Panc1 (cell line): ENCODE data around the gene LCE7A. TPM values are rescaled to one million over a fixed set of nuclear protein-coding genes. Genes with fewer than 3 reads are reported as not detected.

ENCODE experiments used
- ATAC-seq: fragments of 200-7000 bp; cut with Tn5 transposase; 2 replicates; pipeline ENCODE4 v1.9.1; 2020; ENCODE audit warnings: mild to moderate bottlenecking, moderate library complexity
- BruUV-seq: library from RNA; stranded (reverse); fragments of 400-500 nt; replicated peaks from 2 replicates; lab custom pipeline; 2021; lab: Mats Ljungman, UMichigan
- CTCF ChIA-PET: fragments of 300-600 bp; sonication (Branson Sonifier 250); formaldehyde crosslinking; loops from one replicate; lab custom pipeline; 2022; ENCODE audit warnings: antibody characterized with exemption; lab: Charles Lee
- POLR2A ChIA-PET: fragments of 300-600 bp; sonication (Branson Sonifier 250); formaldehyde crosslinking; loops from one replicate; lab custom pipeline; 2022; ENCODE audit warnings: antibody characterized with exemption; lab: Charles Lee
- DNase-seq: peaks from one replicate; pipeline ENCODE4 v3.0.0-alpha.2; 2010; ENCODE audit warnings: low read depth, low spot score
- H3K27ac ChIP-seq: 2 replicates; pipeline ENCODE4 v1.5.1; 2011; ENCODE audit warnings: mild to moderate bottlenecking, low read length, inconsistent platforms
- H3K27me3 ChIP-seq: fragments of 200-500 bp; sonication (Bioruptor generic); 2 replicates; pipeline ENCODE4 v1.6.0; 2014; ENCODE audit warnings: low read length, inconsistent platforms; ENCODE audit not compliant: control insufficient read depth, insufficient read depth
- H3K36me3 ChIP-seq: fragments of 200-500 bp; sonication (Bioruptor generic); 2 replicates; pipeline ENCODE4 v1.5.1; 2014; ENCODE audit warnings: inconsistent platforms, mild to moderate bottlenecking, low read length, moderate library complexity; ENCODE audit not compliant: control insufficient read depth, insufficient read depth
- H3K4me1 ChIP-seq: 2 replicates; pipeline ENCODE4 v1.5.1; 2011; ENCODE audit warnings: inconsistent platforms, mild to moderate bottlenecking, low read length, moderate library complexity; ENCODE audit not compliant: control insufficient read depth, insufficient read depth
- H3K4me3 ChIP-seq, 2 experiments: 2 replicates each; pipeline ENCODE4 v1.5.1; 2011 to 2012; ENCODE audit warnings: low read depth in 2 of 2, low read length in 2 of 2, mild to moderate bottlenecking in 2 of 2, inconsistent platforms in 1 of 2, moderate library complexity in 1 of 2
- H3K9me3 ChIP-seq: fragments of 200-500 bp; sonication (Bioruptor generic); 2 replicates; pipeline ENCODE4 v1.5.1; 2014; ENCODE audit warnings: low read depth, mild to moderate bottlenecking, inconsistent platforms, low read length, moderate library complexity; ENCODE audit not compliant: control insufficient read depth, insufficient read depth
- POLR2AphosphoS5 ChIP-seq: IDR thresholded peaks from 2 replicates; pipeline ENCODE4 v1.6.1; 2012; ENCODE audit warnings: mild to moderate bottlenecking, low read depth, low read length, moderate library complexity
- SIN3A ChIP-seq: IDR thresholded peaks from 2 replicates; pipeline ENCODE4 v1.6.1; 2012; ENCODE audit warnings: low read depth, mild to moderate bottlenecking, low read length, moderate library complexity, borderline replicate concordance; ENCODE audit not compliant: insufficient read depth
- TCF7L2 ChIP-seq: IDR thresholded peaks from 2 replicates; pipeline ENCODE4 v1.6.1; 2011; ENCODE audit warnings: mild to moderate bottlenecking, low read depth, low read length, inconsistent platforms
- in situ Hi-C: cut with HindIII; loops from 2 replicates; pipeline ENCODE4 v1.10.0; 2016; ENCODE audit warnings: low sequenced_read_pairs, low pct_unique_long_range_greater_than_20kb
- intact Hi-C: fragments of 100-400 bp; cut with micrococcal nuclease; formaldehyde crosslinking; loops from one replicate; pipeline ENCODE4 v1.10.0; 2022; ENCODE audit not compliant: unreplicated experiment
- total RNA-seq: library from RNA; stranded (reverse); gene quantifications from one replicate; pipeline ENCODE4 v1.2.1, GENCODE V29; 2021; ENCODE audit not compliant: unreplicated experiment
- TF ChIP-seq, protein P1 (sequence below), 2 experiments: IDR thresholded peaks; 2 replicates each; pipeline ENCODE4 v1.6.1; 2011 to 2012; ENCODE audit warnings: low read depth in 2 of 2, control low read depth in 1 of 2, low read length in 1 of 2, mild to moderate bottlenecking in 1 of 2, moderate library complexity in 1 of 2; ENCODE audit not compliant: insufficient read depth in 1 of 2
- TF ChIP-seq, protein P2 (sequence below): fragments of 450-650 bp; IDR thresholded peaks from 2 replicates; pipeline ENCODE4 v1.5.1; 2017; ENCODE audit warnings: mild to moderate bottlenecking

LCE7A gene
- total RNA-seq, 1 experiment from 2014 or later, result not detected

DNA sequence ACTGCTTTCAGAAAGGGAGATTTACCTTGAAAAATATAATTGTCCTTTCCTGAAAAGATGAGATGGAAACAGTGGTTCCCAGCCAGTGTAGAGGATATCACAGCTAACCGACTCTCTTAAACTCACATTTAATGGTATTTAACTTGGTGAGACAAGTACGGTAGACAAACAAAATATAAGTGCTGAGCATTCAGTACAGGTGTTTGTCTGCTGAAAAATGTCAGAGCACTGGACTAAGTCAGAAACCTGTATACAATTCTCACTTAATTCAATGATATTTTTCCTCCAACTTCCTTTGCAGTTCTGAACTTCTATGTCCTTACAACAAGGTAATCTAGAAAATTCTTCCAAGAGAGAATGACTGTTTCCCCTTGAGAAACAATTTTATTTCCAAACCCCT lies 48.1 kb upstream of the LCE7A start, which contains the start of gene LCE1B:
Gene LCE1B (plus strand): TSS at position 301 of the 400 bp plus-strand sequence. CDS start 476 bp downstream, outside the sequence.
- TF ChIP-seq, protein P1, sequence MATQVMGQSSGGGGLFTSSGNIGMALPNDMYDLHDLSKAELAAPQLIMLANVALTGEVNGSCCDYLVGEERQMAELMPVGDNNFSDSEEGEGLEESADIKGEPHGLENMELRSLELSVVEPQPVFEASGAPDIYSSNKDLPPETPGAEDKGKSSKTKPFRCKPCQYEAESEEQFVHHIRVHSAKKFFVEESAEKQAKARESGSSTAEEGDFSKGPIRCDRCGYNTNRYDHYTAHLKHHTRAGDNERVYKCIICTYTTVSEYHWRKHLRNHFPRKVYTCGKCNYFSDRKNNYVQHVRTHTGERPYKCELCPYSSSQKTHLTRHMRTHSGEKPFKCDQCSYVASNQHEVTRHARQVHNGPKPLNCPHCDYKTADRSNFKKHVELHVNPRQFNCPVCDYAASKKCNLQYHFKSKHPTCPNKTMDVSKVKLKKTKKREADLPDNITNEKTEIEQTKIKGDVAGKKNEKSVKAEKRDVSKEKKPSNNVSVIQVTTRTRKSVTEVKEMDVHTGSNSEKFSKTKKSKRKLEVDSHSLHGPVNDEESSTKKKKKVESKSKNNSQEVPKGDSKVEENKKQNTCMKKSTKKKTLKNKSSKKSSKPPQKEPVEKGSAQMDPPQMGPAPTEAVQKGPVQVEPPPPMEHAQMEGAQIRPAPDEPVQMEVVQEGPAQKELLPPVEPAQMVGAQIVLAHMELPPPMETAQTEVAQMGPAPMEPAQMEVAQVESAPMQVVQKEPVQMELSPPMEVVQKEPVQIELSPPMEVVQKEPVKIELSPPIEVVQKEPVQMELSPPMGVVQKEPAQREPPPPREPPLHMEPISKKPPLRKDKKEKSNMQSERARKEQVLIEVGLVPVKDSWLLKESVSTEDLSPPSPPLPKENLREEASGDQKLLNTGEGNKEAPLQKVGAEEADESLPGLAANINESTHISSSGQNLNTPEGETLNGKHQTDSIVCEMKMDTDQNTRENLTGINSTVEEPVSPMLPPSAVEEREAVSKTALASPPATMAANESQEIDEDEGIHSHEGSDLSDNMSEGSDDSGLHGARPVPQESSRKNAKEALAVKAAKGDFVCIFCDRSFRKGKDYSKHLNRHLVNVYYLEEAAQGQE (IDR thresholded peaks at IDR 0.05; ENCODE audit: insufficient read depth in 1 of 2, low read depth in 2 of 2, low read length in 1 of 2), result no peak
- TF ChIP-seq, protein P2, sequence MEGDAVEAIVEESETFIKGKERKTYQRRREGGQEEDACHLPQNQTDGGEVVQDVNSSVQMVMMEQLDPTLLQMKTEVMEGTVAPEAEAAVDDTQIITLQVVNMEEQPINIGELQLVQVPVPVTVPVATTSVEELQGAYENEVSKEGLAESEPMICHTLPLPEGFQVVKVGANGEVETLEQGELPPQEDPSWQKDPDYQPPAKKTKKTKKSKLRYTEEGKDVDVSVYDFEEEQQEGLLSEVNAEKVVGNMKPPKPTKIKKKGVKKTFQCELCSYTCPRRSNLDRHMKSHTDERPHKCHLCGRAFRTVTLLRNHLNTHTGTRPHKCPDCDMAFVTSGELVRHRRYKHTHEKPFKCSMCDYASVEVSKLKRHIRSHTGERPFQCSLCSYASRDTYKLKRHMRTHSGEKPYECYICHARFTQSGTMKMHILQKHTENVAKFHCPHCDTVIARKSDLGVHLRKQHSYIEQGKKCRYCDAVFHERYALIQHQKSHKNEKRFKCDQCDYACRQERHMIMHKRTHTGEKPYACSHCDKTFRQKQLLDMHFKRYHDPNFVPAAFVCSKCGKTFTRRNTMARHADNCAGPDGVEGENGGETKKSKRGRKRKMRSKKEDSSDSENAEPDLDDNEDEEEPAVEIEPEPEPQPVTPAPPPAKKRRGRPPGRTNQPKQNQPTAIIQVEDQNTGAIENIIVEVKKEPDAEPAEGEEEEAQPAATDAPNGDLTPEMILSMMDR, result no peak
- TF ChIP-seq POLR2AphosphoS5 (no peak), SIN3A (no peak), TCF7L2 (no peak)
- no peak for ATAC-seq
- BruUV-seq, result no TSS peak
- intact Hi-C loops (no loop called here), in situ Hi-C loops (no loop called here)
- Histone ChIP-seq H3K4me3 (no peak within 1 kb of the TSS), H3K4me1 (no peaks in the 10 kb centered on the region), H3K27me3 (peaks cover 7% of the 10 kb centered on the region; the same call in 1 of the 2 replicates), H3K36me3 (no peaks in the 10 kb centered on the region), H3K27ac (no peak within 1 kb of the TSS), H3K9me3 (no peaks in the 10 kb centered on the region)
- ChIA-PET CTCF (no interaction called here), POLR2A (no interaction called here)
- no peak for DNase-seq

DNA sequence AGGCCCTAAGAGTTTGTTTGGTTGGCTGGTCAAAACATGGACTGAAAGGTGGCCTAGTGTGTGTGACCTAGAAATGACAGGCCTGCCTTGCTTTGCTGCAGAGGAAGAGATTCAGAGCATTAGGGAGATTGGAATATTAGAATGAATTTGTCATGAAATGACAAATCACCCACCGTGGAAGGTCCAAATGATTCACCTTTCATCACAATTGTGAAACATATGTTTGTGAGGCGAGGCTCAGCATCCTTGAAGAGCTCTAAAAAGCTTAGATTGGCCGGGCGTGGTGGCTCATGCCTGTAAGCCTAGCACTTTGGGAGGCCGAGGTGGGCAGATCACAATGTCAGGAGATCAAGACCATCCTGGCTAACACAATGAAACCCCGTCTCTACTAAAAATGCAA lies 42.5 kb upstream of the LCE7A start:
- Histone ChIP-seq H3K36me3 (no peaks in the 10 kb centered on the region), H3K27me3 (no peaks in the 10 kb centered on the region; the same call in 1 of the 2 replicates), H3K4me1 (no peaks in the 10 kb centered on the region), H3K4me3 (no peak overlapping the region), H3K27ac (no peak overlapping the region), H3K9me3 (no peaks in the 10 kb centered on the region)
- intact Hi-C loops (no loop called here), in situ Hi-C loops (no loop called here)
- no peak for TF ChIP-seq SIN3A
- TF ChIP-seq, protein P2, result no peak
- TF ChIP-seq, protein P1 (IDR thresholded peaks at IDR 0.05; ENCODE audit: insufficient read depth in 1 of 2, low read depth in 2 of 2, low read length in 1 of 2), result no peak
- TF ChIP-seq POLR2AphosphoS5, result no peak
- no peak for TF ChIP-seq TCF7L2
- ATAC-seq, result no peak
- ChIA-PET POLR2A (no interaction called here), CTCF (no interaction called here)
- DNase-seq, result no peak
- no TSS peak for BruUV-seq
